Measurements from ENCODE around the gene METTL8. TPM values are rescaled to one million over a fixed set of nuclear protein-coding genes. Genes with fewer than 3 reads are reported as not detected.

The METTL8 gene
- total and polyA plus RNA-seq, 2 of the 13 experiments (the other 11 are each of a cell fraction or from before 2014, with no cell fraction given): 18.6 to 68.2 TPM

DNA sequence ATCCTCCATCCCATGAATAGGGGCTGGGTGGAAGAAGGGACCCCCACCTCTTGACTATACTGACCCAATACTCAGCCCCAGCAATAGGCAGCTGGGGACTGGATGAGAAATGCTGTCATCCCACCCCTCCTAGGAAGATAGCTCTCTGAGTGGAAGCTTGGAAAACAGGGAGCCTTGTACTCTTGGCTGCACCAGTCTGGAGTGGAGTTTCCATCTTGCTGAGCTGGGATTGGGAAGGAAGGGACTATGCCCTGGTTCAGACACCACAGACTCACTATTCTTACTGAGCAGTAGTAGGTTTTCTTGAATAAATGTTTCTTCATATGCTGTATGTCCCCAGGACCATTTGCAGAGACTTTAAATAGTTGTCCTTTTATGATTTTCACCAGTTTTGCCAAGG lies 7.7 kb upstream of the METTL8 start:
- FAIRE-seq: no peak
- Histone ChIP-seq H3K27me3 (ENCODE audit: control insufficient read depth in 1 of 2, insufficient read depth in 2 of 2, low read length in 2 of 2) (no peaks in the 10 kb centered on the region), H3K9ac (ENCODE audit: insufficient read depth, low read depth, low read length) (no peak overlapping the region), H3K79me2 (ENCODE audit: insufficient read depth, low read length) (peaks cover 26% of the 10 kb centered on the region), H3K27ac (ENCODE audit: extremely low read length, insufficient read depth, low read length) (no peak overlapping the region), H3K4me2 (ENCODE audit: low read depth, low read length) (no peak overlapping the region), H2AFZ (ENCODE audit: low read length) (no peak overlapping the region), H4K20me1 (ENCODE audit: insufficient read depth, low read length) (no peaks in the 10 kb centered on the region), H3K36me3 (replicated peaks in 1 of 2; ENCODE audit: control insufficient read depth in 1 of 2, insufficient read depth in 2 of 2, low read length in 2 of 2) (peaks cover 13 to 79% of the 10 kb centered on the region in 2 experiments), H3K4me3 (replicated peaks in 1 of 3; ENCODE audit: insufficient read depth in 1 of 3, low read depth in 2 of 3, low read length in 3 of 3) (no peak overlapping the region), H3K4me1 (ENCODE audit: insufficient read depth, low read length) (peaks cover 24% of the 10 kb centered on the region; the same call in 1 of the 2 replicates), H3K9me3 (ENCODE audit: low read length) (no peaks in the 10 kb centered on the region)
- TF ChIP-seq ADNP (CRISPR knock-in tag; IDR thresholded peaks at IDR 0.05) (no peak), PRDM15 (CRISPR knock-in tag; IDR thresholded peaks at IDR 0.05) (peak; percentile 62; the same call in 1 of the 2 replicates)
- intact Hi-C loops (cut with micrococcal nuclease; ENCODE audit: unreplicated experiment): no loop called here
- no peak for DNase-seq (ENCODE audit: low spot score)
- in situ Hi-C loops (cut with HindIII; ENCODE audit: extremely low pct_ligation_motif_present, low pct_unique_long_range_greater_than_20kb): no loop called here
- CTCF ChIA-PET (ENCODE audit: low intra/inter-chr PET ratio, low total read pairs): no interaction called here
- POLR2A ChIA-PET: no interaction called here
- BruUV-seq (replicated peaks): no TSS peak
- no peak for ATAC-seq

- DNase-seq (ENCODE audit: low spot score) (no peak), ATAC-seq (no peak), FAIRE-seq (no peak)
- Histone ChIP-seq H4K20me1 (ENCODE audit: insufficient read depth, low read length) (no peaks in the 10 kb centered on the region), H2AFZ (ENCODE audit: low read length) (no peak overlapping the region), H3K79me2 (ENCODE audit: insufficient read depth, low read length) (peaks cover 65% of the 10 kb centered on the region), H3K4me2 (ENCODE audit: low read depth, low read length) (no peak overlapping the region), H3K4me1 (ENCODE audit: insufficient read depth, low read length) (peaks cover 58% of the 10 kb centered on the region), H3K4me3 (replicated peaks in 1 of 3; ENCODE audit: insufficient read depth in 1 of 3, low read depth in 2 of 3, low read length in 3 of 3) (no peak overlapping the region), H3K27ac (ENCODE audit: extremely low read length, insufficient read depth, low read length) (no peak overlapping the region), H3K27me3 (ENCODE audit: control insufficient read depth in 1 of 2, insufficient read depth in 2 of 2, low read length in 2 of 2) (no peaks in the 10 kb centered on the region; a peak in 1 of 5 replicates), H3K36me3 (replicated peaks in 1 of 2; ENCODE audit: control insufficient read depth in 1 of 2, insufficient read depth in 2 of 2, low read length in 2 of 2) (peaks cover 9 to 41% of the 10 kb centered on the region in 2 experiments), H3K9me3 (ENCODE audit: low read length) (no peaks in the 10 kb centered on the region), H3K9ac (ENCODE audit: insufficient read depth, low read depth, low read length) (no peak overlapping the region)
- ChIA-PET POLR2A (interaction anchor here (1.1 kb wide), 1 partner anchor 508 kb away, joined by 3 read pairs; no protein-coding TSS in a partner anchor), CTCF (ENCODE audit: low intra/inter-chr PET ratio, low total read pairs) (no interaction called here)
- in situ Hi-C loops (cut with HindIII; ENCODE audit: extremely low pct_ligation_motif_present, low pct_unique_long_range_greater_than_20kb) (no loop called here), intact Hi-C loops (cut with micrococcal nuclease; ENCODE audit: unreplicated experiment) (no loop called here)
- WGBS (ENCODE audit: low lambda C conversion rate): 98% methylated on average over 1 of the region's 1 CpG
- BruUV-seq (replicated peaks): no TSS peak
- 0 out of 2 replicates have a peak, but pooled peaks have one; percentile 43 for TF ChIP-seq CREB1 (IDR thresholded peaks at IDR 0.05)
- TF ChIP-seq CREB1 (CRISPR knock-in tag; IDR thresholded peaks at IDR 0.05): no peak
- TF ChIP-seq NR3C1 (CRISPR knock-in tag; IDR thresholded peaks at IDR 0.05): no peak
Measured at GRCh38 chr2:171436307-171436706, 2.5 kb upstream of the METTL8 start.

Data from HepG2 (cell line).